DOHH2 (cell line): ENCODE data around the gene MC2R.

Source experiments
- H3F3A ChIP-seq: fragments of 200-600 bp; sonication (generic), shearing (Covaris generic); 2 replicates; pipeline ENCODE4 v1.6.0; 2016; ENCODE audit warnings: antibody characterized with exemption, mild to moderate bottlenecking; ENCODE audit not compliant: control insufficient read depth, insufficient read depth
- H3K27ac ChIP-seq: fragments of 200-600 bp; sonication (generic); 2 replicates; pipeline ENCODE4 v1.5.1; 2014; ENCODE audit warnings: low read depth, mild to moderate bottlenecking, low read length, moderate library complexity
- H3K27me3 ChIP-seq: fragments of 200-600 bp; sonication (generic); 2 replicates; pipeline ENCODE4 v1.6.1; 2014; ENCODE audit warnings: mild to moderate bottlenecking, low read length, mixed read lengths; ENCODE audit not compliant: control insufficient read depth
- H3K36me3 ChIP-seq: fragments of 200-600 bp; sonication (generic); 2 replicates; pipeline ENCODE4 v1.6.1; 2014; ENCODE audit warnings: mild to moderate bottlenecking, low read length, moderate library complexity, mixed read lengths; ENCODE audit not compliant: control insufficient read depth
- H3K4me1 ChIP-seq: fragments of 200-600 bp; sonication (generic); 2 replicates; pipeline ENCODE4 v1.6.1; 2014; ENCODE audit warnings: mild to moderate bottlenecking, low read length, mixed read lengths; ENCODE audit not compliant: control insufficient read depth
- H3K4me2 ChIP-seq: fragments of 200-600 bp; sonication (generic); 2 replicates; pipeline ENCODE4 v1.6.0; 2014; ENCODE audit warnings: mild to moderate bottlenecking, low read length, moderate library complexity
- H3K4me3 ChIP-seq: fragments of 200-600 bp; sonication (generic); 2 replicates; pipeline ENCODE4 v1.5.1; 2014; ENCODE audit warnings: mild to moderate bottlenecking, low read length, mixed read lengths
- H3K79me2 ChIP-seq: fragments of 200-600 bp; sonication (generic); 2 replicates; pipeline ENCODE4 v1.6.1; 2014; ENCODE audit warnings: mild to moderate bottlenecking, low read length, mixed read lengths; ENCODE audit not compliant: control insufficient read depth
- H3K9me2 ChIP-seq: fragments of 200-600 bp; sonication (generic); replicated peaks from 2 replicates; pipeline ENCODE4 v1.6.1; 2014; ENCODE audit warnings: mild to moderate bottlenecking, low read length, mixed read lengths; ENCODE audit not compliant: control insufficient read depth
- H3K9me3 ChIP-seq: fragments of 200-600 bp; sonication (generic); 2 replicates; pipeline ENCODE4 v1.6.1; 2014; ENCODE audit warnings: antibody characterized with exemption, low read length, mixed read lengths; ENCODE audit not compliant: control insufficient read depth, insufficient read depth
- H4K20me1 ChIP-seq: fragments of 200-600 bp; sonication (generic); 2 replicates; pipeline ENCODE4 v1.6.0; 2014; ENCODE audit warnings: low read depth, mild to moderate bottlenecking, antibody characterized with exemption, low read length, moderate library complexity; ENCODE audit not compliant: control insufficient read depth, insufficient read depth
- EZH2phosphoT487 ChIP-seq: fragments of 200-600 bp; sonication (generic); IDR thresholded peaks from 2 replicates; pipeline ENCODE4 v1.6.1; 2017; ENCODE audit warnings: borderline replicate concordance, mild to moderate bottlenecking, antibody characterized with exemption, low read length, moderate library complexity, mixed read lengths
- TF ChIP-seq, protein P1 (sequence below): fragments of 200-600 bp; sonication (generic); IDR thresholded peaks from one replicate; pipeline ENCODE4 v1.5.1; 2014; ENCODE audit warnings: antibody characterized with exemption, mild to moderate bottlenecking, low read depth, low read length; ENCODE audit not compliant: poor library complexity, severe bottlenecking

The MC2R gene

DNA sequence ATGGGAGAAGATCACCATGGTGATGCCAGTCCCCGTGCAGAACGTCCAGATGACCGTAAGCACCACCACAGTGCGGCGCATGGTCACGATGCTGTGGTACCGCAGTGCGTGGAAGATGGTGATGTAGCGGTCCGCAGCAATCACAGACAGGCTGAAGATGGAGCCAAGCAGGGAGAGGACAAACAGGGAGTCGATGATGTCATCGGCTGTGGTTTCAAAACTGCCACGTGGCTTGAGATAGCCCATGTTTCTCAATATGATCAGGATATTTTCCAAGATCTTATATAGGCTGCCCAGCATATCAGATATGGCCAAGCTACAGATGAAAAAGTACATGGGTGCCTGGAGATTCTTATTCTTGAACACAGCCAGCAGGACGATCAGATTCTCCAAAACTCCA lies 30.3 kb downstream of the MC2R start:
- Histone ChIP-seq H3K4me1 (no peaks in the 10 kb centered on the region), H3K4me3 (no peak overlapping the region)

DNA sequence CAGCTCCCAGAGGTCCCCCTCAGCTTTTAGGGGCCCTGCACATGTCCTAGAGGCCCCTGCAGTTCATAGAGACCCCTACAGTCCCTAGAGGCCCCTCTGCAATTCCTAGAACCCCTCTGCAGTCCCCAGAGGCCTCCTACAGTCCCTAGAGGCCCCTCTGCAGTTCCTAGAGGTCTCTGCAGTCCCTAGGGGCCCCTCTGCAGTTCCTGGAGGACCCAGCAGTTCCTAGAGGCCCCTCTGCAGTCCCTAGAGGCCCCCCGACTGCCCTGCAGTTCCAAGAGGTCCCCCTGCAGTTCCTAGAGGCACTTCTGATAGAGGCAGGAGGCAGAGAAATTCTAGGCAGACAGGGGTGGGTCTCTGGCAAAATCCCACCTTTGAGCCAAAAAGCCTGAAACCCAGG lies 35.4 kb downstream of the MC2R start:
- Histone ChIP-seq H3K36me3 (no peaks in the 10 kb centered on the region), H3K79me2 (no peaks in the 10 kb centered on the region), H4K20me1 (no peaks in the 10 kb centered on the region), H3K27me3 (peaks cover 10% of the 10 kb centered on the region; the same call in 1 of the 2 replicates), H3K27ac (no peak overlapping the region), H3K9me2 (no peaks in the 10 kb centered on the region), H3K4me2 (no peak overlapping the region), H3K4me1 (no peaks in the 10 kb centered on the region), H3K9me3 (no peaks in the 10 kb centered on the region), H3K4me3 (no peak overlapping the region), H3F3A (no peaks in the 10 kb centered on the region)
- TF ChIP-seq EZH2phosphoT487: no peak
- TF ChIP-seq, protein P1, sequence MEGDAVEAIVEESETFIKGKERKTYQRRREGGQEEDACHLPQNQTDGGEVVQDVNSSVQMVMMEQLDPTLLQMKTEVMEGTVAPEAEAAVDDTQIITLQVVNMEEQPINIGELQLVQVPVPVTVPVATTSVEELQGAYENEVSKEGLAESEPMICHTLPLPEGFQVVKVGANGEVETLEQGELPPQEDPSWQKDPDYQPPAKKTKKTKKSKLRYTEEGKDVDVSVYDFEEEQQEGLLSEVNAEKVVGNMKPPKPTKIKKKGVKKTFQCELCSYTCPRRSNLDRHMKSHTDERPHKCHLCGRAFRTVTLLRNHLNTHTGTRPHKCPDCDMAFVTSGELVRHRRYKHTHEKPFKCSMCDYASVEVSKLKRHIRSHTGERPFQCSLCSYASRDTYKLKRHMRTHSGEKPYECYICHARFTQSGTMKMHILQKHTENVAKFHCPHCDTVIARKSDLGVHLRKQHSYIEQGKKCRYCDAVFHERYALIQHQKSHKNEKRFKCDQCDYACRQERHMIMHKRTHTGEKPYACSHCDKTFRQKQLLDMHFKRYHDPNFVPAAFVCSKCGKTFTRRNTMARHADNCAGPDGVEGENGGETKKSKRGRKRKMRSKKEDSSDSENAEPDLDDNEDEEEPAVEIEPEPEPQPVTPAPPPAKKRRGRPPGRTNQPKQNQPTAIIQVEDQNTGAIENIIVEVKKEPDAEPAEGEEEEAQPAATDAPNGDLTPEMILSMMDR: no peak

More for the DNA sequence above, 30.3 kb downstream of the MC2R start:
- Histone ChIP-seq H4K20me1 (no peaks in the 10 kb centered on the region), H3K27ac (no peak overlapping the region), H3K27me3 (peaks cover 8% of the 10 kb centered on the region; the same call in 1 of the 2 replicates), H3K9me2 (no peaks in the 10 kb centered on the region), H3F3A (no peaks in the 10 kb centered on the region), H3K36me3 (no peaks in the 10 kb centered on the region), H3K79me2 (no peaks in the 10 kb centered on the region), H3K4me2 (no peak overlapping the region), H3K9me3 (no peaks in the 10 kb centered on the region)
- TF ChIP-seq EZH2phosphoT487: no peak
- TF ChIP-seq, protein P1: no peak

DNA sequence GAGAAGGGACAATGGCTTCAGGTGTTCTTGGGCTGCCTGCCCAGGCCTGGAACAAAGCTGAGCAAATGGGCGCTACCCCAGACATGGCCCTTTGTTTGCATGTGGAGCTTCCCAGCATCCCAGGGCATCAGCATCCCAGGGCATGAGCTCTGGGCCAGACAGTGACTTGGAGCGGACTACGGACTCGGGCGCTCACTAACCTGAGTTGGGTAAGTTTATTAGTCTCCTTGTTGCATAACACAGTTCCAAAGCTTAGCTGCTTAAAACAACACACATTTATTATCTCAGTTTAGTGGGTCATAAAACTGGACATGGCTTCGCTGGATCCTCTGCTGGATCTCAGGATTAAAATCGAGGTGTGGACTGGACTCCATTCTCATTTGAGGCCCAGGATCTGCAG lies 35.8 kb downstream of the MC2R start:
- H3K79me2 ChIP-seq: no peaks in the 10 kb centered on the region
- H3K27me3 ChIP-seq: peaks cover 10% of the 10 kb centered on the region; the same call in 1 of the 2 replicates
- TF ChIP-seq EZH2phosphoT487: no peak
- TF ChIP-seq, protein P1: no peak
- H3K9me2 ChIP-seq: no peaks in the 10 kb centered on the region
- H3K9me3 ChIP-seq: no peaks in the 10 kb centered on the region
- H4K20me1 ChIP-seq: no peaks in the 10 kb centered on the region
- no peaks in the 10 kb centered on the region for H3K36me3 ChIP-seq
- no peak overlapping the region for H3K27ac ChIP-seq
- no peak overlapping the region for H3K4me3 ChIP-seq
- H3K4me2 ChIP-seq: no peak overlapping the region
- no peaks in the 10 kb centered on the region for H3F3A ChIP-seq
- H3K4me1 ChIP-seq: no peaks in the 10 kb centered on the region
